ENCODE data around the gene PAQR9.
A peak's percentile ranks its signal among the peaks of the same experiment; 100 is the strongest.

PAQR9 gene

GRCh38 chr3:142987080-142987700, 23.7 kb upstream of the PAQR9 start:
- in situ Hi-C loops (cut with HindIII; ENCODE audit: low pct_ligation_motif_present, low pct_unique_long_range_greater_than_20kb, low sequenced_read_pairs): no loop called here

GRCh38 chr3:142984255-142984654, 20.8 kb upstream of the PAQR9 start:
- in situ Hi-C loops (cut with HindIII; ENCODE audit: low pct_ligation_motif_present, low pct_unique_long_range_greater_than_20kb, low sequenced_read_pairs): no loop called here
- DNase-seq: no peak

More at GRCh38 chr3:142987080-142987700, 23.7 kb upstream of the PAQR9 start:
- DNase-seq: peak; percentile 55

GRCh38 chr3:142983318-142983717, 19.8 kb upstream of the PAQR9 start:
- DNase-seq: no peak
- in situ Hi-C loops (cut with HindIII; ENCODE audit: low pct_ligation_motif_present, low pct_unique_long_range_greater_than_20kb, low sequenced_read_pairs): no loop called here

- DNase-seq: no peak
- in situ Hi-C loops (cut with HindIII; ENCODE audit: low pct_ligation_motif_present, low pct_unique_long_range_greater_than_20kb, low sequenced_read_pairs): no loop called here
Measured at GRCh38 chr3:142982038-142982773, 18.7 kb upstream of the PAQR9 start.

- DNase-seq: no peak
- in situ Hi-C loops (cut with HindIII; ENCODE audit: low pct_ligation_motif_present, low pct_unique_long_range_greater_than_20kb, low sequenced_read_pairs): no loop called here
Measured at GRCh38 chr3:142981108-142981507, 17.6 kb upstream of the PAQR9 start.

GRCh38 chr3:142977399-142977728, 13.9 kb upstream of the PAQR9 start:
- in situ Hi-C loops (cut with HindIII; ENCODE audit: low pct_ligation_motif_present, low pct_unique_long_range_greater_than_20kb, low sequenced_read_pairs): no loop called here
- DNase-seq: peak; percentile 57

GRCh38 chr3:142976621-142977398, 13.3 kb upstream of the PAQR9 start:
- in situ Hi-C loops (cut with HindIII; ENCODE audit: low pct_ligation_motif_present, low pct_unique_long_range_greater_than_20kb, low sequenced_read_pairs): no loop called here
- DNase-seq: peak; percentile 93

- in situ Hi-C loops (cut with HindIII; ENCODE audit: low pct_ligation_motif_present, low pct_unique_long_range_greater_than_20kb, low sequenced_read_pairs): no loop called here
- no peak for DNase-seq
Measured at GRCh38 chr3:142975316-142975995, 12.0 kb upstream of the PAQR9 start.

- DNase-seq: no peak
- in situ Hi-C loops (cut with HindIII; ENCODE audit: low pct_ligation_motif_present, low pct_unique_long_range_greater_than_20kb, low sequenced_read_pairs): no loop called here
Measured at GRCh38 chr3:142973217-142974009, 9.9 kb upstream of the PAQR9 start.

- no peak for DNase-seq
- in situ Hi-C loops (cut with HindIII; ENCODE audit: low pct_ligation_motif_present, low pct_unique_long_range_greater_than_20kb, low sequenced_read_pairs): no loop called here
Measured at GRCh38 chr3:142972092-142972753, 8.7 kb upstream of the PAQR9 start.

- in situ Hi-C loops (cut with HindIII; ENCODE audit: low pct_ligation_motif_present, low pct_unique_long_range_greater_than_20kb, low sequenced_read_pairs): no loop called here
- no peak for DNase-seq
Measured at GRCh38 chr3:142971431-142971830, 8.0 kb upstream of the PAQR9 start.

- no peak for DNase-seq
- in situ Hi-C loops (cut with HindIII; ENCODE audit: low pct_ligation_motif_present, low pct_unique_long_range_greater_than_20kb, low sequenced_read_pairs): no loop called here
Measured at GRCh38 chr3:142968319-142969025, 5.0 kb upstream of the PAQR9 start.

- in situ Hi-C loops (cut with HindIII; ENCODE audit: low pct_ligation_motif_present, low pct_unique_long_range_greater_than_20kb, low sequenced_read_pairs): no loop called here
- no peak for DNase-seq
Measured at GRCh38 chr3:142966808-142967207, 3.3 kb upstream of the PAQR9 start.

GRCh38 chr3:142965581-142965980, 2.1 kb upstream of the PAQR9 start:
- in situ Hi-C loops (cut with HindIII; ENCODE audit: low pct_ligation_motif_present, low pct_unique_long_range_greater_than_20kb, low sequenced_read_pairs): no loop called here
- DNase-seq: no peak

- no peak for DNase-seq
- in situ Hi-C loops (cut with HindIII; ENCODE audit: low pct_ligation_motif_present, low pct_unique_long_range_greater_than_20kb, low sequenced_read_pairs): no loop called here
Measured at GRCh38 chr3:142963234-142963515, 299 bp downstream of the PAQR9 start.

- in situ Hi-C loops (cut with HindIII; ENCODE audit: low pct_ligation_motif_present, low pct_unique_long_range_greater_than_20kb, low sequenced_read_pairs): no loop called here
- no peak for DNase-seq
Measured at GRCh38 chr3:142962520-142963233, 797 bp downstream of the PAQR9 start.

GRCh38 chr3:142962175-142962519, 1.3 kb downstream of the PAQR9 start:
- DNase-seq: no peak
- in situ Hi-C loops (cut with HindIII; ENCODE audit: low pct_ligation_motif_present, low pct_unique_long_range_greater_than_20kb, low sequenced_read_pairs): no loop called here

All from ACHN (cell line).